Measurements from ENCODE around the gene CFAP61. TPM values are rescaled to one million over a fixed set of nuclear protein-coding genes. Genes with fewer than 3 reads are reported as not detected.

The CFAP61 gene
- total RNA-seq, 1 experiment from 2014 or later: 0.61 TPM

DNA sequence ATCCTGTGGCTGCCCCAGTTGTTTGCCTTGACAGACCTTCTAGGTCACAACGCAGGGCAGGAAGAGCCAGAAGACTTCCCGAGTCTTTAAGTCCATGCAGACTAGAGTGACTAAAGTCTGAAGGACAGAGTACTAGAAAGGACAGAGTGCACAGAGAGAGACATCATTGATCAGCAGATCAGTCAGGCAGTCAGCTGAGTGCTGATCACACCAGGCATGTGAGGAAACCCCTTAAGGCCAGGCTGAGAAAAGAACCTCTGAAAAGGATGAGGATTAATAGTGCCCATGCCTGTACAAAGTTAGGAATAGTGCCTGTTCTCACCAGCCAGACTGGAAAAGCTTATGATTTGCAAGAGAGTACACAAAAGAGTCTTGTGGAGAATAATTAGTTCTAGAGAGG is 91.3 kb downstream of the CFAP61 start (continued):
- TF ChIP-seq, protein P1, sequence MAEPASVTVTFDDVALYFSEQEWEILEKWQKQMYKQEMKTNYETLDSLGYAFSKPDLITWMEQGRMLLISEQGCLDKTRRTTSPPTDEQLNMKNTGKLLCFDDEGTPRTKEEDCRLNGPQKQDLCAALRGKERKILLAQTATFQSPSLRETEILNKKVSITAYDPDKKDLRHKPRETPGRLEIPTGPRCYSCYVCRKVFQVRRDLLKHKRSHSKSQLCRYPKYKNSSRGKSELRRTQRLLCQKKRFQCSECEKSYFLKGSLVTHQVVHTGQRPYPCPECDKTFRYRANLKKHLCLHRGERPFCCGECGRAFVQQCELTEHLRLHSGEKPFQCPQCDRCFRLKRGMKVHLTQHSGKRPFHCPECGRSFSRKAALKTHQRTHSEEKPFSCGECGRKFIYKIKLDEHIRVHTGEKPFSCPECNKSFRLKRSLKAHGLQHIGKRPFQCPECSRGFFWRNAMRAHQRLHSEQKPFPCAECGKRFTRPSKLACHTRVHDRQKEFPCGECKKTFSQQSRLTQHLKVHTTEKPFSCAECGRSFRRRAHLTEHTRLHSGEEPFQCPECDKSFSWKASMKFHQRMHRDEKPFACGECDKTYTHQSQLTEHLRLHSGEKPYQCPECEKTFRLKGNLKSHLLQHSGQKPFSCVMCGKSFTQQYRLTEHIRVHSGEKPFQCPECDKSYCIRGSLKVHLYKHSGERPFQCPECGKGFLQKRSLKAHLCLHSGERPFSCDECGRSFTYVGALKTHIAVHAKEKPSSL (CRISPR knock-in tag; conservative IDR thresholded peaks at IDR 0.05): no peak
- no peak for TF ChIP-seq TEAD1 (CRISPR knock-in tag; IDR thresholded peaks at IDR 0.05)
- no peak for TF ChIP-seq NFE2L1 (CRISPR knock-in tag; IDR thresholded peaks at IDR 0.05)
- TF ChIP-seq, protein P2, sequence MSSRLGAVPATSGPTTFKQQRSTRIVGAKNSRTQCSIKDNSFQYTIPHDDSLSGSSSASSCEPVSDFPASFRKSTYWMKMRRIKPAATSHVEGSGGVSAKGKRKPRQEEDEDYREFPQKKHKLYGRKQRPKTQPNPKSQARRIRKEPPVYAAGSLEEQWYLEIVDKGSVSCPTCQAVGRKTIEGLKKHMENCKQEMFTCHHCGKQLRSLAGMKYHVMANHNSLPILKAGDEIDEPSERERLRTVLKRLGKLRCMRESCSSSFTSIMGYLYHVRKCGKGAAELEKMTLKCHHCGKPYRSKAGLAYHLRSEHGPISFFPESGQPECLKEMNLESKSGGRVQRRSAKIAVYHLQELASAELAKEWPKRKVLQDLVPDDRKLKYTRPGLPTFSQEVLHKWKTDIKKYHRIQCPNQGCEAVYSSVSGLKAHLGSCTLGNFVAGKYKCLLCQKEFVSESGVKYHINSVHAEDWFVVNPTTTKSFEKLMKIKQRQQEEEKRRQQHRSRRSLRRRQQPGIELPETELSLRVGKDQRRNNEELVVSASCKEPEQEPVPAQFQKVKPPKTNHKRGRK (CRISPR knock-in tag; IDR thresholded peaks at IDR 0.05; ENCODE audit: borderline replicate concordance): no peak
- TF ChIP-seq ZNF263 (CRISPR knock-in tag; IDR thresholded peaks at IDR 0.05; ENCODE audit: low read depth): no peak
- TF ChIP-seq, protein P3, sequence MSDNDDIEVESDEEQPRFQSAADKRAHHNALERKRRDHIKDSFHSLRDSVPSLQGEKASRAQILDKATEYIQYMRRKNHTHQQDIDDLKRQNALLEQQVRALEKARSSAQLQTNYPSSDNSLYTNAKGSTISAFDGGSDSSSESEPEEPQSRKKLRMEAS (CRISPR knock-in tag; IDR thresholded peaks at IDR 0.05): no peak
- TF ChIP-seq, protein P4, sequence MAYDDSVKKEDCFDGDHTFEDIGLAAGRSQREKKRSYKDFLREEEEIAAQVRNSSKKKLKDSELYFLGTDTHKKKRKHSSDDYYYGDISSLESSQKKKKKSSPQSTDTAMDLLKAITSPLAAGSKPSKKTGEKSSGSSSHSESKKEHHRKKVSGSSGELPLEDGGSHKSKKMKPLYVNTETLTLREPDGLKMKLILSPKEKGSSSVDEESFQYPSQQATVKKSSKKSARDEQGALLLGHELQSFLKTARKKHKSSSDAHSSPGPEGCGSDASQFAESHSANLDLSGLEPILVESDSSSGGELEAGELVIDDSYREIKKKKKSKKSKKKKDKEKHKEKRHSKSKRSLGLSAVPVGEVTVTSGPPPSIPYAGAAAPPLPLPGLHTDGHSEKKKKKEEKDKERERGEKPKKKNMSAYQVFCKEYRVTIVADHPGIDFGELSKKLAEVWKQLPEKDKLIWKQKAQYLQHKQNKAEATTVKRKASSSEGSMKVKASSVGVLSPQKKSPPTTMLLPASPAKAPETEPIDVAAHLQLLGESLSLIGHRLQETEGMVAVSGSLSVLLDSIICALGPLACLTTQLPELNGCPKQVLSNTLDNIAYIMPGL (CRISPR knock-in tag; IDR thresholded peaks at IDR 0.05): no peak
- TF ChIP-seq, protein P5, sequence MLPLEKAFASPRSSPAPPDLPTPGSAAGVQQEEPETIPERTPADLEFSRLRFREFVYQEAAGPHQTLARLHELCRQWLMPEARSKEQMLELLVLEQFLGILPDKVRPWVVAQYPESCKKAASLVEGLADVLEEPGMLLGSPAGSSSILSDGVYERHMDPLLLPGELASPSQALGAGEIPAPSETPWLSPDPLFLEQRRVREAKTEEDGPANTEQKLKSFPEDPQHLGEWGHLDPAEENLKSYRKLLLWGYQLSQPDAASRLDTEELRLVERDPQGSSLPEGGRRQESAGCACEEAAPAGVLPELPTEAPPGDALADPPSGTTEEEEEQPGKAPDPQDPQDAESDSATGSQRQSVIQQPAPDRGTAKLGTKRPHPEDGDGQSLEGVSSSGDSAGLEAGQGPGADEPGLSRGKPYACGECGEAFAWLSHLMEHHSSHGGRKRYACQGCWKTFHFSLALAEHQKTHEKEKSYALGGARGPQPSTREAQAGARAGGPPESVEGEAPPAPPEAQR (CRISPR knock-in tag; IDR thresholded peaks at IDR 0.05): no peak
- TF ChIP-seq, protein P6, sequence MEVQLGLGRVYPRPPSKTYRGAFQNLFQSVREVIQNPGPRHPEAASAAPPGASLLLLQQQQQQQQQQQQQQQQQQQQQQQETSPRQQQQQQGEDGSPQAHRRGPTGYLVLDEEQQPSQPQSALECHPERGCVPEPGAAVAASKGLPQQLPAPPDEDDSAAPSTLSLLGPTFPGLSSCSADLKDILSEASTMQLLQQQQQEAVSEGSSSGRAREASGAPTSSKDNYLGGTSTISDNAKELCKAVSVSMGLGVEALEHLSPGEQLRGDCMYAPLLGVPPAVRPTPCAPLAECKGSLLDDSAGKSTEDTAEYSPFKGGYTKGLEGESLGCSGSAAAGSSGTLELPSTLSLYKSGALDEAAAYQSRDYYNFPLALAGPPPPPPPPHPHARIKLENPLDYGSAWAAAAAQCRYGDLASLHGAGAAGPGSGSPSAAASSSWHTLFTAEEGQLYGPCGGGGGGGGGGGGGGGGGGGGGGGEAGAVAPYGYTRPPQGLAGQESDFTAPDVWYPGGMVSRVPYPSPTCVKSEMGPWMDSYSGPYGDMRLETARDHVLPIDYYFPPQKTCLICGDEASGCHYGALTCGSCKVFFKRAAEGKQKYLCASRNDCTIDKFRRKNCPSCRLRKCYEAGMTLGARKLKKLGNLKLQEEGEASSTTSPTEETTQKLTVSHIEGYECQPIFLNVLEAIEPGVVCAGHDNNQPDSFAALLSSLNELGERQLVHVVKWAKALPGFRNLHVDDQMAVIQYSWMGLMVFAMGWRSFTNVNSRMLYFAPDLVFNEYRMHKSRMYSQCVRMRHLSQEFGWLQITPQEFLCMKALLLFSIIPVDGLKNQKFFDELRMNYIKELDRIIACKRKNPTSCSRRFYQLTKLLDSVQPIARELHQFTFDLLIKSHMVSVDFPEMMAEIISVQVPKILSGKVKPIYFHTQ (CRISPR knock-in tag; IDR thresholded peaks at IDR 0.05): no peak
- no peak for TF ChIP-seq JUN (CRISPR knock-in tag; IDR thresholded peaks at IDR 0.05)
- no peak for TF ChIP-seq ZNF423 (CRISPR knock-in tag; IDR thresholded peaks at IDR 0.05)

DNA sequence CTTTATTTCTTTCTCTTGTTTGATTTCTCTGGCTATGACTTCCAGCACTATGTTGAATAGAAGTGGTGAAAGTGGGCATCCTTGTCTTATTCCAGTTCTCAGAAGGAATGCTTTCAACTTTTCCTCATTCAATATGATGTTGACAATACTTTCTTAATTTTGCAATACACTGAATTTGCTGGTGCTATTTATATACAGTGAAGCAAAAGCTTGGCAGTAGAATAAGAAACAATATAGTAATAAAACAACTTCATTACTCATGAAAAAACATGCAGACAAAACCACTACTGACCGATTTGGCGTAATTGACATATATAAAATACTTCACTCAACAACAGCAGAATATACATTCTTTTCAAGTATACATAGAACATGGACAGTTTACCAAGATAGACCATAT is 96.4 kb downstream of the CFAP61 start:
- ChIA-PET CTCF (no interaction called here), POLR2A (no interaction called here)
- ATAC-seq: no peak
- H3K27me3 Mint-ChIP-seq (ENCODE audit: low read depth): no peaks in the 10 kb centered on the region
- no peak overlapping the region for H3K4me3 Mint-ChIP-seq
- no peak for DNase-seq (ENCODE audit: low spot score)
- no peak overlapping the region for H3K27ac Mint-ChIP-seq
- no peaks in the 10 kb centered on the region for H3K4me1 Mint-ChIP-seq
- peaks cover 22% of the 10 kb centered on the region for H3K9me3 Mint-ChIP-seq
- H3K36me3 Mint-ChIP-seq: peaks cover 4% of the 10 kb centered on the region
- TF ChIP-seq, protein P6 (CRISPR knock-in tag; IDR thresholded peaks at IDR 0.05): no peak
- TF ChIP-seq, protein P7, sequence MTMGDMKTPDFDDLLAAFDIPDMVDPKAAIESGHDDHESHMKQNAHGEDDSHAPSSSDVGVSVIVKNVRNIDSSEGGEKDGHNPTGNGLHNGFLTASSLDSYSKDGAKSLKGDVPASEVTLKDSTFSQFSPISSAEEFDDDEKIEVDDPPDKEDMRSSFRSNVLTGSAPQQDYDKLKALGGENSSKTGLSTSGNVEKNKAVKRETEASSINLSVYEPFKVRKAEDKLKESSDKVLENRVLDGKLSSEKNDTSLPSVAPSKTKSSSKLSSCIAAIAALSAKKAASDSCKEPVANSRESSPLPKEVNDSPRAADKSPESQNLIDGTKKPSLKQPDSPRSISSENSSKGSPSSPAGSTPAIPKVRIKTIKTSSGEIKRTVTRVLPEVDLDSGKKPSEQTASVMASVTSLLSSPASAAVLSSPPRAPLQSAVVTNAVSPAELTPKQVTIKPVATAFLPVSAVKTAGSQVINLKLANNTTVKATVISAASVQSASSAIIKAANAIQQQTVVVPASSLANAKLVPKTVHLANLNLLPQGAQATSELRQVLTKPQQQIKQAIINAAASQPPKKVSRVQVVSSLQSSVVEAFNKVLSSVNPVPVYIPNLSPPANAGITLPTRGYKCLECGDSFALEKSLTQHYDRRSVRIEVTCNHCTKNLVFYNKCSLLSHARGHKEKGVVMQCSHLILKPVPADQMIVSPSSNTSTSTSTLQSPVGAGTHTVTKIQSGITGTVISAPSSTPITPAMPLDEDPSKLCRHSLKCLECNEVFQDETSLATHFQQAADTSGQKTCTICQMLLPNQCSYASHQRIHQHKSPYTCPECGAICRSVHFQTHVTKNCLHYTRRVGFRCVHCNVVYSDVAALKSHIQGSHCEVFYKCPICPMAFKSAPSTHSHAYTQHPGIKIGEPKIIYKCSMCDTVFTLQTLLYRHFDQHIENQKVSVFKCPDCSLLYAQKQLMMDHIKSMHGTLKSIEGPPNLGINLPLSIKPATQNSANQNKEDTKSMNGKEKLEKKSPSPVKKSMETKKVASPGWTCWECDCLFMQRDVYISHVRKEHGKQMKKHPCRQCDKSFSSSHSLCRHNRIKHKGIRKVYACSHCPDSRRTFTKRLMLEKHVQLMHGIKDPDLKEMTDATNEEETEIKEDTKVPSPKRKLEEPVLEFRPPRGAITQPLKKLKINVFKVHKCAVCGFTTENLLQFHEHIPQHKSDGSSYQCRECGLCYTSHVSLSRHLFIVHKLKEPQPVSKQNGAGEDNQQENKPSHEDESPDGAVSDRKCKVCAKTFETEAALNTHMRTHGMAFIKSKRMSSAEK (CRISPR knock-in tag; IDR thresholded peaks at IDR 0.05; ENCODE audit: borderline replicate concordance): no peak
- TF ChIP-seq, protein P8, sequence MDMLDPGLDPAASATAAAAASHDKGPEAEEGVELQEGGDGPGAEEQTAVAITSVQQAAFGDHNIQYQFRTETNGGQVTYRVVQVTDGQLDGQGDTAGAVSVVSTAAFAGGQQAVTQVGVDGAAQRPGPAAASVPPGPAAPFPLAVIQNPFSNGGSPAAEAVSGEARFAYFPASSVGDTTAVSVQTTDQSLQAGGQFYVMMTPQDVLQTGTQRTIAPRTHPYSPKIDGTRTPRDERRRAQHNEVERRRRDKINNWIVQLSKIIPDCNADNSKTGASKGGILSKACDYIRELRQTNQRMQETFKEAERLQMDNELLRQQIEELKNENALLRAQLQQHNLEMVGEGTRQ (CRISPR knock-in tag; IDR thresholded peaks at IDR 0.05): no peak
- TF ChIP-seq ELF4 (CRISPR knock-in tag; IDR thresholded peaks at IDR 0.05; ENCODE audit: low read depth) (no peak), ZNF263 (CRISPR knock-in tag; IDR thresholded peaks at IDR 0.05; ENCODE audit: low read depth) (no peak), FOXJ3 (CRISPR knock-in tag; IDR thresholded peaks at IDR 0.05; ENCODE audit: borderline replicate concordance) (no peak)
- TF ChIP-seq, protein P9, sequence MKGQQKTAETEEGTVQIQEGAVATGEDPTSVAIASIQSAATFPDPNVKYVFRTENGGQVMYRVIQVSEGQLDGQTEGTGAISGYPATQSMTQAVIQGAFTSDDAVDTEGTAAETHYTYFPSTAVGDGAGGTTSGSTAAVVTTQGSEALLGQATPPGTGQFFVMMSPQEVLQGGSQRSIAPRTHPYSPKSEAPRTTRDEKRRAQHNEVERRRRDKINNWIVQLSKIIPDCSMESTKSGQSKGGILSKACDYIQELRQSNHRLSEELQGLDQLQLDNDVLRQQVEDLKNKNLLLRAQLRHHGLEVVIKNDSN (CRISPR knock-in tag; IDR thresholded peaks at IDR 0.05): no peak
